Bronchial epithelial cell (primary cell): ENCODE measurements around the gene ANKS1A. TPM values are rescaled to one million over a fixed set of nuclear protein-coding genes. Genes with fewer than 3 reads are reported as not detected.
"Not testable (repeated sequence)": the region's sequence is repeated elsewhere in the genome, so short reads cannot be mapped to it uniquely, and the experiment has no call there.

Experiments used
- DNase-seq: peaks from one replicate; pipeline ENCODE4 v3.0.0-alpha.2; 2010; ENCODE audit warnings: low read depth
- FAIRE-seq: peaks from 2 replicates; lab custom pipeline; 2011; peaks lifted over from hg19 to GRCh38; lab: Jason Lieb, UNC
- H3K27me3 ChIP-seq: 2 replicates; pipeline ENCODE4 v1.5.1; 2011; ENCODE audit warnings: low read length; ENCODE audit not compliant: control insufficient read depth, insufficient read depth
- H3K36me3 ChIP-seq: 2 replicates; pipeline ENCODE4 v1.5.1; 2011; ENCODE audit warnings: low read length; ENCODE audit not compliant: control insufficient read depth, insufficient read depth
- H3K4me3 ChIP-seq: 2 replicates; pipeline ENCODE4 v1.5.1; 2011; ENCODE audit warnings: mild to moderate bottlenecking, low read depth, low read length, control low read depth
- total RNA-seq: library from RNA; depleted of rRNA; stranded (reverse); fragments of >200 nt; gene quantifications from 2 replicates; pipeline ENCODE4 v1.2.1, GENCODE V29; 2014
- TF ChIP-seq, protein P1 (sequence below): IDR thresholded peaks from 2 replicates; pipeline ENCODE4 v1.5.1; 2011; ENCODE audit warnings: mild to moderate bottlenecking, moderate library complexity, low read length, control low read depth, inconsistent platforms; ENCODE audit not compliant: insufficient read depth, severe bottlenecking

Gene ANKS1A
- total RNA-seq, 1 donor from 2014 or later: 9.5 TPM

DNA sequence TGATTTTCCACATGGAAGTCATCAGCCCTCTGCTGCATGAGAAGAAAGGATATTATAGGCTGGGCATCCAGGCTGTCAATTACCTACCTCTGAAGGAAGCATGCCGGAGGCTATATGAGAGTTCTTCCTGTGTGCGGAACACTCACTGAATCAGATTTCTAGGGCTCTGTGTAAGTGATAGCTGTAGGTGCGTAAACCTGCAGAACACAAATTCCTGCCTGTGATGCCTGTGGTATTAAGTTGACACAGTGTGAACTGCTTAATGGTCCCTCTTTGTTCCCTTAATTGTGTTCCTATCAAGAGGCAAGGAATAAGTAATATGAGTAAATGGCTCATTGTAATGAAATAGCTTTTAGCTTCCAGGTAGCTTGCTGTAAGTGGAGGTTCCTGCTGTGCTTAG lies 103.3 kb downstream of the ANKS1A start:
- Histone ChIP-seq H3K27me3 (no peaks in the 10 kb centered on the region), H3K36me3 (peaks cover 14% of the 10 kb centered on the region), H3K4me3 (no peak overlapping the region)
- TF ChIP-seq, protein P1, sequence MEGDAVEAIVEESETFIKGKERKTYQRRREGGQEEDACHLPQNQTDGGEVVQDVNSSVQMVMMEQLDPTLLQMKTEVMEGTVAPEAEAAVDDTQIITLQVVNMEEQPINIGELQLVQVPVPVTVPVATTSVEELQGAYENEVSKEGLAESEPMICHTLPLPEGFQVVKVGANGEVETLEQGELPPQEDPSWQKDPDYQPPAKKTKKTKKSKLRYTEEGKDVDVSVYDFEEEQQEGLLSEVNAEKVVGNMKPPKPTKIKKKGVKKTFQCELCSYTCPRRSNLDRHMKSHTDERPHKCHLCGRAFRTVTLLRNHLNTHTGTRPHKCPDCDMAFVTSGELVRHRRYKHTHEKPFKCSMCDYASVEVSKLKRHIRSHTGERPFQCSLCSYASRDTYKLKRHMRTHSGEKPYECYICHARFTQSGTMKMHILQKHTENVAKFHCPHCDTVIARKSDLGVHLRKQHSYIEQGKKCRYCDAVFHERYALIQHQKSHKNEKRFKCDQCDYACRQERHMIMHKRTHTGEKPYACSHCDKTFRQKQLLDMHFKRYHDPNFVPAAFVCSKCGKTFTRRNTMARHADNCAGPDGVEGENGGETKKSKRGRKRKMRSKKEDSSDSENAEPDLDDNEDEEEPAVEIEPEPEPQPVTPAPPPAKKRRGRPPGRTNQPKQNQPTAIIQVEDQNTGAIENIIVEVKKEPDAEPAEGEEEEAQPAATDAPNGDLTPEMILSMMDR: no peak
- DNase-seq: peak; percentile 78
- FAIRE-seq: peak; percentile 96

DNA sequence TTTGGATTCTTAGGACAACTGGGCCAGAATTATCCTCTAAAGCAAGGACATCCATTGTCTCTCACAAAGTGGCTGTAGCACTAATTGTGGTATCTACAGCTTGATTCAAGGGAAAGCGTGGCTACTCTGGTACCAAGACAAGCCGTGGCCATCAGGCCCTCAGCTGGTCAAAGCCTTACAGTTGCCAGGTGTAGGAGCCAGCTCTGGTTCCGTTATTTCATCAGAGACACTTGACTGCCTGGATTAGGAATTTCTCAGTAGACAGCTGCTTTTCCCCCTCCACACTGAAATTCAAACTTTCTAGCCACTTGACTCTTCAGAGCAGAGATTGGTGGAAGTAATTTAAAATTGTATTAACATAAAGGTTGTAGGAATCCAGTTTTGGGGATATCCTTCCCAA lies 104.2 kb downstream of the ANKS1A start:
- TF ChIP-seq, protein P1: no peak
- FAIRE-seq (no peak), DNase-seq (no peak)
- Histone ChIP-seq H3K27me3 (no peaks in the 10 kb centered on the region), H3K36me3 (peaks cover 14% of the 10 kb centered on the region), H3K4me3 (no peak overlapping the region)

DNA sequence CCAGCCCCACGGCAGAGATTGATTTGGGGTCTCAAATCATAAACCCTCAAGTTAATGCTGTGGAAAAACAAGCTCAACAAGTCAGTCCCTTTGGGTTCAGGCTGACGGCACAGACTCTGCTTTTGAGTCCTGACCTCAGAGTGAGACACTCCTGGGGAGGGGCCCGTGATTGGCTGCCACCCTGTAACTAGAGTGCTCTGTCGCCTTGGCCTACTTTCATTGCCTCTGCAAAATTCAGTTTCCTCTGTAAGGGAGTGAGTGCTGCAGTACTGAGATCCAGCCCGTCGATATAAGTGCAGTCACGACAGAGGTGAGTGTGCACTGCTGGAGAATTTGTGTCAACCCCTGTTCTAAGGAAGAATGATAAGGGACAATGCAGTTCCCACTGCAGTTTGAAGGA lies 105.6 kb downstream of the ANKS1A start:
- no peak for DNase-seq
- FAIRE-seq: no peak
- Histone ChIP-seq H3K4me3 (no peak overlapping the region), H3K27me3 (no peaks in the 10 kb centered on the region), H3K36me3 (peaks cover 10% of the 10 kb centered on the region)
- TF ChIP-seq, protein P1: no peak

DNA sequence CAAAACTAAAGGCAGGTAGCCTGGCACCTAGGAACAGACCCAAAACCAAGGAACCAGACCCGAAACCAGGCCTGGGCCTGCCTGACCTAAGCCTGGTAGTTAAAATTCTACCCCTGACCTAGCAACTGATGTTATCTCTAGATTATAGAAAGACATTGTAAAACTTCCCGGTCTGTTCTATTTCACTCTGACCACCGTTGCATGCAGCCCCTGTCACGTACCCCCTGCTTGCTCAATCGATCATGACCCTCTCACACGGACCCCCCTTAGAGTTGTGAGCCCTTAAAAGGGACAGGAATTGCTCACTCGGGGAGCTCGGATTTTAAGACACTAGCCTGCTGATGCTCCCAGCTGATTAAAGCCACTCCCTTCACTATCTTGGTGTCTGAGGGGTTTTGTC lies 109.4 kb downstream of the ANKS1A start:
- FAIRE-seq, H3K4me3 ChIP-seq, H3K27me3 ChIP-seq, DNase-seq, H3K36me3 ChIP-seq: not testable (repeated sequence)

DNA sequence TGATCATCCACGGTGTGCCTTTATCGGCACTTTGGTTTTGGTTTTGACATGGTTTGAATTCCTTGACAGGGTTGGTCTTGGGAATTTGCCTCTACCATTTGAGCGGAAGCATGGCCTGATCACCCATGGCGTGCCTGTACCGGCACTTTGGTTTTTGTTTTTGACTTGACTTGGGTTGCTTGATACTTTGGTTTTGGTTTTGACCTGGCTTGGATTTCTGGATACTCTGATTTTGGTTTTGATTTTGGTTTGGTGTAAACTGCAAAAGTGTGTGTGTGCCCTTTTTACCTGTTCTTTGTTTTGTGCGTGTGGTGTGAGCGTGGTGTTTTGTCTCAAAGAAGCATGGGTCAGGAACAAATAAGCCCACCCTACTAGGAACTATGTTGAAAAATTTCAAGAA lies 110.1 kb downstream of the ANKS1A start:
- not testable (repeated sequence) for H3K36me3 ChIP-seq, H3K4me3 ChIP-seq, H3K27me3 ChIP-seq, DNase-seq, FAIRE-seq

DNA sequence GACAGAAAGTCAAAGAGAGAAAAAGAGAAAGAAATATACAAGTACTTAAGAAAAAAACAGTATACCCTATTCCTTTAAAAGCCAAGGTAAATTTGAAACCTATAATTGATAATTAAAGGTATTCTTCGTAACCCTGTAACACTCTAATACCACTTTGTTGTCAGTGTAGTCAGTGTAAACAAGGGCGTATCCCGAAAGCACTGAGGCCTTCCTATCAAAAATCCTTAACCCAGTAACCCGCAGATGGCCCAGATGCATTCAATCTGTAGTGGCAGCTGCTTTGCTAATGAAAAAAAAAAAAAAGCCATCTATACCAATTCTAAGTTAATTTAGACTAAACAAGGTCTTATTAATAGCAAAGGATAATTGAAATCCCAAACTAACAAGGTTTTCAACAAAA lies 110.9 kb downstream of the ANKS1A start:
- DNase-seq, FAIRE-seq, H3K36me3 ChIP-seq, H3K4me3 ChIP-seq, H3K27me3 ChIP-seq: not testable (repeated sequence)

DNA sequence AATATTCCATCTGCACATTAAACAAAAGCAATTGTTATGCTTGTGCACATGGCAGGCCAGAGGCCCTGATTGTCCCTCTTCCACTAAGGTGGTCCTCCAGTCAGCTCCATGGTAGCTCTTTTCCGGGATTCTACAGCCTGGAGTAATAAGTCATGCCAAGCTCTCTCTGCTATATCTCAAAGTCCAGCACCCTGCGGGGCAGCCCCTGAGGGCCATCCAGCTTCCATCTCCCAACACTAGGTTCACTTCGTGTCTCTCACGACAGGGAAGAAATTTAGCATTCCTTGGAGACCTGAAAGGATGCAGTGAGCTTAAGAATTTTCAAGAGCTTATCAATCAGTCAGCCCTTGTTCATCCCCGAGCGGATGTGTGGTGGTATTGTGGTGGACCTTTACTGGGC lies 112.3 kb downstream of the ANKS1A start:
- H3K4me3 ChIP-seq, H3K27me3 ChIP-seq, H3K36me3 ChIP-seq, FAIRE-seq, DNase-seq: not testable (repeated sequence)

DNA sequence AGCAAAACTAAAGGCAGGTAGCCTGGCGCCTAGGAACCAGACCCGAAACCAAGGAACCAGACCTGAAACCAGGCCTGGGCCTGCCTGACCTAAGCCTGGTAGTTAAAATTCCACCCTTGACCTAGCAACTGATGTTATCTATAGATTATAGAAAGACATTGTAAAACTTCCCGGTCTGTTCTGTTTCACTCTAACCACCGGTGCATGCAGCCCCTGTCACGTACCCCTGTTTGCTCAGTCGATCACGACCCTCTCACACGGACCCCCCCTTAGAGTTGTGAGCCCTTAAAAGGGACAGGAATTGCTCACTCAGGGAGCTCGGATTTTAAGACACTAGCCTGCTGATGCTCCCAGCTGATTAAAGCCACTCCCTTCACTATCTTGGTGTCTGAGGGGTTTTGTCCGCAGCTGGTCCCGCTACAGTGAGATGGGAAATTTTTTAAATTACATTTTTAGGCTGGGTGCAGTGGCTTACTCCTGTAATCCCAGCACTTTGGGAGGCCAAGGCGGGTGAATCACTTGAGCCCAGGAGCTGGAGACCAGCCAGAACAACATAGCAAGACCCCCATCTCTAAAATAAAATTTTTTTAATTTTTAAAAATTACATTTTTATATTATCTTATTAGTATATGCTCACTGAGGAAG lies 115.0 kb downstream of the ANKS1A start:
- FAIRE-seq, H3K36me3 ChIP-seq, H3K27me3 ChIP-seq, DNase-seq, H3K4me3 ChIP-seq: not testable (repeated sequence)
